ENCODE data around the gene HEPHL1. TPM values are rescaled to one million over a fixed set of nuclear protein-coding genes. Genes with fewer than 3 reads are reported as not detected.

Gene HEPHL1
- total RNA-seq, 4 donors from 2014 or later = 0.32 to 15.2 (median 2.2) TPM

DNA sequence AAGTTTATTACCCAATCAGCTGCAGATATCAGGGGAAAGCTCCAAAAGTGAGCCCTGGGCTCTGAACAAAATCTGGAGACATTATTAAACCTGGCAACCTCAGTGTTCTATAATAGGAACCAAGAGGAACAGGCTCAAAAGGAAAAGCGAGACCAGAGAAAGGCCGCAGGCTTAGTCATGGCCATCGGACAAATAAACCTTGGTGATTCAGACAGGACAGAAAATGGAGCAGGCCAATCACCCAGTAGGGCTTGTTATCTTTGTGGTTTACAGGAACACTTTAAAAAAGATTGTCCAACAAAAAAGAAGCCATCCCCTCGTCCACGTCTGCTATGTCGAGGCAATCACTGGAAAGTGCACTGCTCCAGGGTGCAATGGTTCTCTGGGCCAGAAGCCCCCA, 99.8 kb downstream of the HEPHL1 start:
- WGBS = 93% methylated on average over 6 of the region's 6 CpGs
- TF ChIP-seq EP300 (IDR thresholded peaks at IDR 0.05) (no peak), CTCF (IDR thresholded peaks at IDR 0.05) (no peak), POLR2AphosphoS5 (IDR thresholded peaks at IDR 0.05) (no peak), POLR2A (IDR thresholded peaks at IDR 0.05) (no peak)
- H3K4me1 ChIP-seq = no peaks in the 10 kb centered on the region
- H3K27me3 ChIP-seq = no peaks in the 10 kb centered on the region
- no peak for DNase-seq (ENCODE audit: low spot score in 2 of 2)
- H3K4me3 ChIP-seq = no peak overlapping the region
- H3K27ac ChIP-seq = no peak overlapping the region
- no peaks in the 10 kb centered on the region for H3K36me3 ChIP-seq
- no peaks in the 10 kb centered on the region for H3K9me3 ChIP-seq

DNA sequence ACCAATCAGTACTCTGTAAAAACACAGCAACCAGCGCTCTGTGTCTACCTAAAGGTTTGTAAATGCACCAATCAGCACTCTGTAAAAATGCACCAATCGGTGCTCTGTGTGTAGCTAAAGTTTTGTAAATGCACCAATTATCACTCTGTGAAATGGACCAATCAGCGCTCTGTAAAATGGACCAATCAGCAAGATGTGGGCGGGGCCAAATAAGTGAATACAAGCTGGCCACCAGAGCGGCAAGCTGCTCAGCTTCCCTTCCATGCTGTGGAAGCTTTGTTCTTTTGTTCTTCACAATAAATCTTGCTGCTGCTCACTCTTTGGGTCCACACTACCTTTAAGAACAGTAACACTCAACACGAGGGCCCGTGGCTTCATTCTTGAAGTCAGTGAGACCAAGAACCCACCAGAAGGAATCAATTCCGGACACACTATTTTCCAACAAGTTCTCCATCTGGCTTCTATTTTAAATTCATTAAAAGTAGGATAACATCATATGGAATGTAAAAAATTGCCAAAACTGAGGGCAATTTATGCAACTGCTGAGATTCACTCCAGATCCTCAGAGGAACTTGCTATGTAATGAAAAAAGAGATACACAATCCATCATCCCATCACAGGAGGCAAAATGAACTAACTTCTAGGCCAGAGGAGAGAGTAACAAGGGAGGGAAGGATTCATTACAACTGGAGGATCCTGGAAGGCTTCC, 104.4 kb downstream of the HEPHL1 start:
- TF ChIP-seq POLR2A (IDR thresholded peaks at IDR 0.05) (no peak), CTCF (IDR thresholded peaks at IDR 0.05) (no peak)
- WGBS = 88% methylated on average over 8 of the region's 8 CpGs
- H3K9me3 ChIP-seq = no peaks in the 10 kb centered on the region
- H3K36me3 ChIP-seq = no peaks in the 10 kb centered on the region
- H3K4me1 ChIP-seq = peaks cover 20% of the 10 kb centered on the region
- DNase-seq (ENCODE audit: low spot score in 2 of 2) = no peak
- H3K4me3 ChIP-seq = no peak overlapping the region
- H3K27ac ChIP-seq = no peak overlapping the region
- no peaks in the 10 kb centered on the region for H3K27me3 ChIP-seq

DNA sequence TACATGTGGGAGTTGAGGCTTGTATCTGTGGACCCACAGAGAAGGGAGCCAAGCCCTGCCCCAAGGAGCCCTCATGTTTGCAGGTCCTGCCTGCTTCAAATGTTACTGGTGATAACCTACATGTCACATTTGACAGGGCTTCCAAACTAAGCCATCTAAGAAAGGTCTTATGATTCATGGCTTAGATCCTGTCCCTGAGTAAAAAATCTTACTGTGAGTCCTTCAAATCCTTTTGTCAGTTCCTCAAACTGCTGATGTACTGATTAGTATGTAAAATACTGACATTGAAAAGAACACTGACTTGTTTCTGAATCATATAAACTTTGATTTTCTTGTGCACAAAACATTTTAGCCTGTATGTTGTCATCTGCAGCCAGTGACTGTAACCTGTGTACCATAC, 106.5 kb downstream of the HEPHL1 start:
- TF ChIP-seq EP300 (IDR thresholded peaks at IDR 0.05) (no peak), POLR2AphosphoS5 (IDR thresholded peaks at IDR 0.05) (no peak), CTCF (IDR thresholded peaks at IDR 0.05) (no peak), POLR2A (IDR thresholded peaks at IDR 0.05) (no peak)
- H3K4me1 ChIP-seq = peaks cover 41% of the 10 kb centered on the region
- DNase-seq (ENCODE audit: low spot score in 2 of 2) = no peak
- H3K36me3 ChIP-seq = no peaks in the 10 kb centered on the region
- H3K27me3 ChIP-seq = no peaks in the 10 kb centered on the region
- peak overlapping the region; percentile 62 for H3K4me3 ChIP-seq
- no peak overlapping the region for H3K27ac ChIP-seq
- H3K9me3 ChIP-seq = no peaks in the 10 kb centered on the region

GRCh38 chr11:94128291-94128745, 107.2 kb downstream of the HEPHL1 start:
- no peak for DNase-seq (ENCODE audit: low spot score in 2 of 2)
- TF ChIP-seq POLR2A (IDR thresholded peaks at IDR 0.05) = no peak
- no peak for TF ChIP-seq CTCF (IDR thresholded peaks at IDR 0.05)
- no peak for TF ChIP-seq POLR2AphosphoS5 (IDR thresholded peaks at IDR 0.05)
- TF ChIP-seq EP300 (IDR thresholded peaks at IDR 0.05) = no peak
- Histone ChIP-seq H3K36me3 (no peaks in the 10 kb centered on the region), H3K27ac (peak overlapping the region; percentile 89), H3K9me3 (no peaks in the 10 kb centered on the region), H3K4me1 (peaks cover 46% of the 10 kb centered on the region), H3K4me3 (peak overlapping the region; percentile 62), H3K27me3 (no peaks in the 10 kb centered on the region)
- under 1% methylated on average over 23 of the region's 23 CpGs for WGBS

GRCh38 chr11:94128746-94129511, 107.8 kb downstream of the HEPHL1 start, which contains the start of gene PANX1:
Gene PANX1, plus strand, starts transcription at chr11:94128841. Its CDS starts 472 bp downstream, at chr11:94129313.
- H3K4me3 ChIP-seq = peak within 1 kb of the TSS; percentile 62
- H3K27ac ChIP-seq = peak within 1 kb of the TSS; percentile 89
- H3K4me1 ChIP-seq = peaks cover 52% of the 10 kb centered on the region
- H3K36me3 ChIP-seq = no peaks in the 10 kb centered on the region
- peak; percentile 88 to 90 for DNase-seq (ENCODE audit: low spot score in 2 of 2)
- no peaks in the 10 kb centered on the region for H3K27me3 ChIP-seq
- WGBS = under 1% methylated on average over 29 of the region's 92 CpGs
- no peaks in the 10 kb centered on the region for H3K9me3 ChIP-seq
- peak in 1 of 3 donors; percentile 63 for TF ChIP-seq POLR2AphosphoS5 (IDR thresholded peaks at IDR 0.05)
- no peak for TF ChIP-seq EP300 (IDR thresholded peaks at IDR 0.05)
- TF ChIP-seq POLR2A (IDR thresholded peaks at IDR 0.05) = peak in 1 of 2 donors; percentile 71

All from suprapubic skin (tissue), 4 donors.